Measurements from ENCODE around the gene SPRR1A. TPM values are rescaled to one million over a fixed set of nuclear protein-coding genes. Genes with fewer than 3 reads are reported as not detected.
"Not testable (repeated sequence)": the region's sequence is repeated elsewhere in the genome, so short reads cannot be mapped to it uniquely, and the experiment has no call there.

The SPRR1A gene
- total RNA-seq, 1 donor from 2014 or later = not detected

GRCh38 chr1:152982076-152982475 lies 1.8 kb upstream of the SPRR1A start:
- intact Hi-C loops (cut with micrococcal nuclease) = no loop called here
- H3K9me3 Mint-ChIP-seq = no peaks in the 10 kb centered on the region
- H3K4me3 Mint-ChIP-seq (ENCODE audit: low read depth) = no peak overlapping the region
- no peaks in the 10 kb centered on the region for H3K4me1 Mint-ChIP-seq (ENCODE audit: low read depth)
- H3K27me3 Mint-ChIP-seq (ENCODE audit: low read depth) = peaks cover 1% of the 10 kb centered on the region
- DNase-seq (ENCODE audit: low spot score) = no peak
- no peak overlapping the region for H3K27ac Mint-ChIP-seq
- no peaks in the 10 kb centered on the region for H3K36me3 Mint-ChIP-seq (ENCODE audit: low read depth)

DNA sequence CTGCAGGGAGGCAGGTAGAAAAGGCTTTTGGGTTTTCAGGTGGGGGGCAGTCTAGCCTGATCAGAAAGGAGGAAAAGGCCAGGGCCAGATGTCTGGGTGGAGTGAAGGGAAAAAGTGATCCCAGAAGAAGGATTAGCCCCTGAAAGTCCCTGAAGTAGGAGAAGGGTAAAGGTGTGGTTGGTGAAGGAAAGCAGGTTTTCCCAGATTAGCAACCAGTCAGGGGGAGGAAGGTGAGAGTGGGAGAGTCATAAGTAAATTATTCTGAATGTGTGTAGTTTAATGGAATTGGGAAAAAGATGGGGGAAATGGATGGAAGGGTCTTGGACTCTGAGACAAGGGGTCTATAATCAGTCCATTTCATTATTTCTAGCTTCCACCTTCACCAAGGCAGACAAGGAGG lies 647 bp upstream of the SPRR1A start:
- peaks cover 10% of the 10 kb centered on the region for H3K27me3 Mint-ChIP-seq (ENCODE audit: low read depth)
- no peaks in the 10 kb centered on the region for H3K4me1 Mint-ChIP-seq (ENCODE audit: low read depth)
- no peak overlapping the region for H3K4me3 Mint-ChIP-seq (ENCODE audit: low read depth)
- H3K36me3 Mint-ChIP-seq (ENCODE audit: low read depth) = no peaks in the 10 kb centered on the region
- no peaks in the 10 kb centered on the region for H3K9me3 Mint-ChIP-seq
- DNase-seq (ENCODE audit: low spot score) = no peak
- intact Hi-C loops (cut with micrococcal nuclease) = no loop called here
- no peak overlapping the region for H3K27ac Mint-ChIP-seq

- Mint-ChIP-seq H3K36me3 (ENCODE audit: low read depth) (no peaks in the 10 kb centered on the region), H3K27me3 (ENCODE audit: low read depth) (peaks cover 12% of the 10 kb centered on the region), H3K27ac (no peak overlapping the region), H3K4me1 (ENCODE audit: low read depth) (no peaks in the 10 kb centered on the region), H3K4me3 (ENCODE audit: low read depth) (no peak overlapping the region), H3K9me3 (no peaks in the 10 kb centered on the region)
- no peak for DNase-seq (ENCODE audit: low spot score)
- intact Hi-C loops (cut with micrococcal nuclease) = no loop called here
These were observed 2.7 kb downstream of the SPRR1A start for GRCh38 chr1:152986578-152986977.

GRCh38 chr1:152993186-152993585 lies 9.3 kb downstream of the SPRR1A start:
- intact Hi-C loops (cut with micrococcal nuclease) = no loop called here
- no peak for DNase-seq (ENCODE audit: low spot score)
- H3K4me1 Mint-ChIP-seq (ENCODE audit: low read depth) = no peaks in the 10 kb centered on the region
- no peaks in the 10 kb centered on the region for H3K9me3 Mint-ChIP-seq
- no peak overlapping the region for H3K27ac Mint-ChIP-seq
- H3K4me3 Mint-ChIP-seq (ENCODE audit: low read depth) = no peak overlapping the region
- H3K36me3 Mint-ChIP-seq (ENCODE audit: low read depth) = no peaks in the 10 kb centered on the region
- peaks cover 4% of the 10 kb centered on the region for H3K27me3 Mint-ChIP-seq (ENCODE audit: low read depth)

DNA sequence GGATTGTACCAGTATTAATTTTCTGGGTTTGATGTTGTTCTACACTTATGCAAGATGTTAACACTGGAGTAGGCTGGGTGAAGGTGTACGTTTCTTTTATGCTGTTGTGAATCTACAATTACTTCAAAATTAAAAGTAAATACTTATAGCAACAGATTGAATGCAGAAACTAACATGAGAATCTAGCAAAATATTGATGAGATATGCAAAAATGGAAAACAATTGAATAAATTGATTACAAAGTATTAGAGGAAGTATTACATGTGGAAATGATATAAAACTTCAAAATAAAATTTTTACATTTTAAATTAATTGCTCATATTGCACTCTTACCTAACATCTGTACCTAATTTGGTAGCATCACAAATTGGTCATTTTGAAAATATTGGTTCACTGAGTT lies 12.0 kb downstream of the SPRR1A start:
- H3K9me3 Mint-ChIP-seq = no peaks in the 10 kb centered on the region
- no peak overlapping the region for H3K4me3 Mint-ChIP-seq (ENCODE audit: low read depth)
- DNase-seq (ENCODE audit: low spot score) = no peak
- no peaks in the 10 kb centered on the region for H3K36me3 Mint-ChIP-seq (ENCODE audit: low read depth)
- no peaks in the 10 kb centered on the region for H3K27me3 Mint-ChIP-seq (ENCODE audit: low read depth)
- no peak overlapping the region for H3K27ac Mint-ChIP-seq
- intact Hi-C loops (cut with micrococcal nuclease) = no loop called here
- no peaks in the 10 kb centered on the region for H3K4me1 Mint-ChIP-seq (ENCODE audit: low read depth)

GRCh38 chr1:152996633-152997400 lies 12.9 kb downstream of the SPRR1A start:
- Mint-ChIP-seq H3K9me3 (no peaks in the 10 kb centered on the region), H3K27ac (no peak overlapping the region), H3K36me3 (ENCODE audit: low read depth) (no peaks in the 10 kb centered on the region), H3K27me3 (ENCODE audit: low read depth) (no peaks in the 10 kb centered on the region), H3K4me3 (ENCODE audit: low read depth) (no peak overlapping the region), H3K4me1 (ENCODE audit: low read depth) (no peaks in the 10 kb centered on the region)
- DNase-seq (ENCODE audit: low spot score) = no peak
- intact Hi-C loops (cut with micrococcal nuclease) = no loop called here

DNA sequence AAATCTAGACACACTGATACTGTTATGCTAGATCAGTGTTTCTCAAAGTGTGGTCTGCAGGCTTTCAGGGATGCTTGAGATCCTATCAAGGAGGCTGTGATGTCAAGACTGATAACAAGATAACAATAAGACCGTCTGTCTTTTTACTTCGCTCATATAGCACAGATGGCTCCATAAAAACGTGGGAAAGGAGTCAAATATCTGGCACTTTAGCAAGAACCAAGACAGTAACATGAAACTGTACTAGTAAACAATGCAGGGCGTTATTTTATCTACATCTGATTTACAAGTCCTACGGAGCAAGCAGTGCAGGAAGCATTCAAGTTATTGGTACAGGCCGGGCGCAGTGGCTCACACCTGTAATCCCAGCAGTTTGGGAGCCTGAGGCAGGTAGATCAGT lies 14.0 kb downstream of the SPRR1A start:
- H3K27ac Mint-ChIP-seq = no peak overlapping the region
- no peaks in the 10 kb centered on the region for H3K4me1 Mint-ChIP-seq (ENCODE audit: low read depth)
- intact Hi-C loops (cut with micrococcal nuclease) = no loop called here
- no peak for DNase-seq (ENCODE audit: low spot score)
- H3K9me3 Mint-ChIP-seq = no peaks in the 10 kb centered on the region
- no peaks in the 10 kb centered on the region for H3K36me3 Mint-ChIP-seq (ENCODE audit: low read depth)
- H3K27me3 Mint-ChIP-seq (ENCODE audit: low read depth) = no peaks in the 10 kb centered on the region
- H3K4me3 Mint-ChIP-seq (ENCODE audit: low read depth) = no peak overlapping the region

DNA sequence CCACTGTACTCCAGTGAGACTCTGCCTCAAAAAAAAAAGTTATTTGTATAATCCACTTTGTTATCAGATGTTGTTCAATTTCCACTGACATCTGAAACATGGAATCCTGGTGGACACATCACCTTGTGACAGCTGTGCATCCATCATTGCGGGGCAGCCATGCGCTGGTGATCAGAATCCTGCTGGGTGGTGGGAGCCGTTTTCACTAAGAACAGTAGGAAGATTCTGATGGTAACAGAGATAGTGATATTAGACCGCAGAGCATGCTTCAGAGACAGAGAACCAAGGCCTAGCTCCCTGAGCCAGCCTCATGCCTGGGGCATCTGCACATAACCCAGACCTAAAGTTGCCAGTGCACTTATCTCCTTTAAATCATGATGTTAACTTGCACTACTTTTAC lies 14.6 kb downstream of the SPRR1A start:
- DNase-seq (ENCODE audit: low spot score) = no peak
- intact Hi-C loops (cut with micrococcal nuclease) = no loop called here
- Mint-ChIP-seq H3K4me3 (ENCODE audit: low read depth) (no peak overlapping the region), H3K27ac (no peak overlapping the region), H3K4me1 (ENCODE audit: low read depth) (no peaks in the 10 kb centered on the region), H3K36me3 (ENCODE audit: low read depth) (no peaks in the 10 kb centered on the region), H3K27me3 (ENCODE audit: low read depth) (no peaks in the 10 kb centered on the region), H3K9me3 (no peaks in the 10 kb centered on the region)

DNA sequence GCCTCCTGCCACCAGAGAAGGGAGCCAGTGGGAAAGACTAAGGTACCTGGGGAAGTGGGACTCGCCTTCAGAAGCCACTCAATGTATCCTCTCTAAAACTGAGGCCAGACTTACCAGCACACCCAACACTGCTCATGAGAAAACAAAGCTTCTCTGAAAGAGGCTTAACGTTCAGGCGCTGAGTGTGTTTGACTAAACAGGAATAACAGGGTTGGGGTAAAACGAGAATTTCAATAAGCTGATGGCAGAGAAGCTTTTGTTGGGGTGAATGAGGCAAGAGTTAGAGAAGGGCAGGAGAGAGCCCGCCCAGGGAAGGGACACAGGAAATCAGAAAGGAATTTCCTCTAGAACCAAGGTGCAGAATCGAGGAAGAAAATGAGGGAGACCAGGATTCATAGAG lies 15.9 kb downstream of the SPRR1A start:
- H3K4me3 Mint-ChIP-seq (ENCODE audit: low read depth) = no peak overlapping the region
- no peaks in the 10 kb centered on the region for H3K36me3 Mint-ChIP-seq (ENCODE audit: low read depth)
- no peaks in the 10 kb centered on the region for H3K27me3 Mint-ChIP-seq (ENCODE audit: low read depth)
- H3K9me3 Mint-ChIP-seq = no peaks in the 10 kb centered on the region
- no peak for DNase-seq (ENCODE audit: low spot score)
- H3K4me1 Mint-ChIP-seq (ENCODE audit: low read depth) = no peaks in the 10 kb centered on the region
- intact Hi-C loops (cut with micrococcal nuclease) = no loop called here
- no peak overlapping the region for H3K27ac Mint-ChIP-seq

DNA sequence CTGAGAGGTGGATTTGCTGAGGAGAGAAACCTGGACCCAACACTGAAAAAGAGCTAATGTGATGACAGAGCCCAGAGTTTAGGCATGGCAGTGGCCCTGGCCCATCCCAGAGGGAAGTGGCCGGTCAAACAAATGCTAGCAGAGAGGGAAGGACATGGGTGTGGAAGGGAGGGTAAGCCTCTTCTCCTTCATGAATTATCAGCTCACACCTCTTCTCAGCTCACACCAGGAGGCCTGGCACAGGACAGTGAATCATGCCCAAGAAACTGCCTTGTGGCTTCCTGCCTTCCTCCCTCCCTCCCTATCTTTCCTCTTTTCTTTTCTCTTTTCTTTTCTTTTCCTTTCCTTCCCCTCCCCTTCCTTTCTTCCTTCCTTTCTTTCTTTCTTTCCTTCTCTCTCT lies 16.4 kb downstream of the SPRR1A start:
- no peaks in the 10 kb centered on the region for H3K9me3 Mint-ChIP-seq
- no peak overlapping the region for H3K4me3 Mint-ChIP-seq (ENCODE audit: low read depth)
- no peak overlapping the region for H3K27ac Mint-ChIP-seq
- no peaks in the 10 kb centered on the region for H3K27me3 Mint-ChIP-seq (ENCODE audit: low read depth)
- no peak for DNase-seq (ENCODE audit: low spot score)
- intact Hi-C loops (cut with micrococcal nuclease) = no loop called here
- H3K4me1 Mint-ChIP-seq (ENCODE audit: low read depth) = no peaks in the 10 kb centered on the region
- H3K36me3 Mint-ChIP-seq (ENCODE audit: low read depth) = no peaks in the 10 kb centered on the region

GRCh38 chr1:153001382-153001781 lies 17.5 kb downstream of the SPRR1A start, which contains the start of gene SPRR3:
Gene SPRR3 (plus strand): TSS chr1:153001749. CDS start chr1:153003021, 1,272 bp downstream.
- no peaks in the 10 kb centered on the region for H3K27me3 Mint-ChIP-seq (ENCODE audit: low read depth)
- no peak within 1 kb of the TSS for H3K27ac Mint-ChIP-seq
- H3K9me3 Mint-ChIP-seq = no peaks in the 10 kb centered on the region
- no peaks in the 10 kb centered on the region for H3K36me3 Mint-ChIP-seq (ENCODE audit: low read depth)
- intact Hi-C loops (cut with micrococcal nuclease) = no loop called here
- no peaks in the 10 kb centered on the region for H3K4me1 Mint-ChIP-seq (ENCODE audit: low read depth)
- H3K4me3 Mint-ChIP-seq (ENCODE audit: low read depth) = no peak within 1 kb of the TSS
- no peak for DNase-seq (ENCODE audit: low spot score)

GRCh38 chr1:153011235-153011758 lies 27.4 kb downstream of the SPRR1A start:
- H3K4me1 Mint-ChIP-seq (ENCODE audit: low read depth); H3K36me3 Mint-ChIP-seq (ENCODE audit: low read depth); DNase-seq (ENCODE audit: low spot score); intact Hi-C loops (cut with micrococcal nuclease); H3K27me3 Mint-ChIP-seq (ENCODE audit: low read depth); H3K4me3 Mint-ChIP-seq (ENCODE audit: low read depth); H3K9me3 Mint-ChIP-seq; H3K27ac Mint-ChIP-seq: not testable (repeated sequence)

- H3K27me3 Mint-ChIP-seq (ENCODE audit: low read depth); H3K9me3 Mint-ChIP-seq; H3K4me1 Mint-ChIP-seq (ENCODE audit: low read depth); H3K4me3 Mint-ChIP-seq (ENCODE audit: low read depth); DNase-seq (ENCODE audit: low spot score); intact Hi-C loops (cut with micrococcal nuclease); H3K27ac Mint-ChIP-seq; H3K36me3 Mint-ChIP-seq (ENCODE audit: low read depth): not testable (repeated sequence)
These were observed 37.9 kb downstream of the SPRR1A start for GRCh38 chr1:153021829-153022228.
